ENCODE data around the gene MMADHC.

Gene MMADHC

DNA sequence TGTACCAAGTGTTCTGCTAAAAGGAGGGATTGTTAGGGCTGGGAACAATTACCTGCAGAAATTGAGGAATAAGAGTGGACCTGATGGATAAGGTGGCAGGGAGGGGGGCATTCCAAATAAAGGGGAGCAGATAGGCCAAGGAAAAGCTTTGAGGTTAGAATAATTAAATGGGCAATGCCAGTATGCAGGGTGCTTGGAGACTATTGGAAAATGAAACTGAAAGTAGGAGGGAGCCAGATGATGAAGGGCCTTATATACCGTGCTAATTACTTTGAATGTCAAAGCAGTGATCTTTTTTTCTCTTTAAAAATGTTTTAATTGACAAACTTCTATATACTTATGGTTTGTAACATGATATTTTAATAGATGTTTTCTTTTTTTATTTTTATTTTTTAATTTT is 42.9 kb downstream of the MMADHC start:
- DNase-seq: no peak

GRCh38 chr2:149543845-149544244 is 43.7 kb downstream of the MMADHC start:
- no peak for DNase-seq

DNA sequence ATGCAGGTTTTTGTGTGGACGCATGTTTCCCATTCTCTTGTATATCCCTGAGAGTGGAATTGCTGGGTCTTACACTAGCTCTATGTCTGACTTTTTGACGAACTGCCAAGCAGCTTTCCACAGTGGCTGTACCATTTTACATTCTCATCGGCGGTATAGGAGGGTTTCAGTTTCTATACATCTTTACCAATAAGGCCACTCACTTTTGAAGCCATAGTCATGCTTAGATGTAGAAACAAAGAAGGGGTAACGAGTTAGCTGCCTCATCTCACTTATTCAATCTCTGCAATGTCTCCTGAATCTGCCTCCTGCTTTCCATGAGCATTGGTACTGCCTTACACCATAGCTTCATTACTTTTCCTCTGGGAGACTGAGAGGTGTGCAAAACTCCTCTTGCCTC is 47.4 kb downstream of the MMADHC start:
- no peak for DNase-seq

GRCh38 chr2:149538138-149538833 is 49.3 kb downstream of the MMADHC start:
- DNase-seq: no peak

DNA sequence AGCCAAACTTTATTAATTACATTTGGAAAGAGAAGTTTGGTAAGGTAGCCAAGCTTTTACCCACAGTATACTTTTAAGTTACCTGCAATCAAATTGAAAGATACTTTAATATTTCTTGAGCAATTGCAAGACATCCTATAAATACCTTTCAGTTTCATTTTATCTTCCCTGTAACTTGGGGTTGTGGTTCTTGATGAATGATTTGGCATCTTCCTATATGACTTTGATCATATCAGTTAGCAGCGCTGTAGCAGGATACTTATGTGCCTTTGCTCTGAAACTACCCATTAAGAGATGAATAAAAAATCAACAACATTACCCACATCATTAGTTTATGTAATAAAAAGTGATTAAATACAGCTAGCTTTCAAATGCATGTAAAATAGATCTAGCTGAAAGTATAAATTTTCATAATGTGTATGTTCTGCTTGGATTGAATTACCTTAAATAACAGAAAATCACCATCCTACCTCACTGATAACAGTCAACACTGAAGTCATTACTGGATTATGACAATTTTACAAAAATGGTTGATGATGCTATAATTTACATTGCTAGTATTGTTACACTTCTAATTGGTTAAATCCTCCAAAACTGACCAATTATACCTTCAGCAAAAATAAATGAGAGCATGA is 50.4 kb downstream of the MMADHC start:
- no peak for DNase-seq

DNA sequence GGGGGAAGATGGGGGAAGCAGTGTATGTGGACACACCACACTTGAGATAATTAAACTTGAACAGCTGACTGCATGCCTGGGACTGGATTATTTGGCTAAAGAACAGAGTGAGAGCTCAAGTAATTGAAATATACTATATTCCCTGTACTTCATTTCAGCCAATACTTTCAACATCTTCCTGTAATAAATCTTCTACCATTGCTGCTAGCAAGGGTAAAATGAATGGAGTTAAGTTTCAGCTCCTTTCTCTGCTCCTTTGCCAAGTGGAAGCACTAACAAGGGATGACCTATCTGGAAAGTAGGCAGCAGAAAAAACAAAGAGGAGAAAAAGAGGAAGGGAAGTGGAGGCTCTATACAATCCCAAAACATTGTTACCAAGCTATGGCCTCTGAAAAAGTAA is 50.9 kb downstream of the MMADHC start:
- no peak for DNase-seq

DNA sequence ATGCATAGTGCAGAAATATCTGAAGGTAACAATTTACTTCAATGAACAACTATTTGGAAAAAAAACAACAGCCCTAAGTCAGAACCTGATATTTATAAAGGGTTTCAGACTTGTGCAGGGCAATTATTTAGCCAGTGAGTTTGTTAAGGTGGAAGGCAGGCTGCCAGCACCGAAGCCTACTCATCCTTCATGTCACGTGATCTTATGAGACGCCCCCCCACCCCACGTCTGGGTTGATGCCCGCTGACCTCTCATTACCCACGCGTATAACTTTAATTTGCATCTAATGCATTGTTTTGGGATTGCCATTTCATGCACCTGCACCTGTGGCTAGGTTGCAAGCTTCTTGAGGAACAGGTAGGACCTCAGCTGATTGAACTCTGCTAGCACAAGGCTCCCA is 52.9 kb downstream of the MMADHC start:
- no peak for DNase-seq

DNA sequence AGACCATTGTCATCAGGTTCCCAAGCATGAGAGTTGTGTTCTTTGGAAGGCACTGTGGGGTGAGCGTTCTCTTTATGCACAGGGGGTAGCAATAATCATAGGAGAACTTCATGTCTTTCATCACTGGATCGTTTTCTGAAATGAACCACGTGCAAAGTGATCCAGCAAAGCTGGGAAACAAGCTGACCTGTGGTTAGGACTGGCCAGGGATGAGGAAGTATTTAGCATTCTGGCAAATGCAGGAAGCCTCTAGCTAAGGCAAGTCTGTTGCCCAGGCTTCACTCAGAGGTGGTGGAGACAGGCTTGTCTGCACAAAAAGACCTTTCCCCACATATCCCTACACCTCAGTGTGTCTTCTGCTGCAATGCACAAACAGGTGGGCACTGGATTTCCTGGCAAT is 58.6 kb downstream of the MMADHC start:
- DNase-seq: no peak

DNA sequence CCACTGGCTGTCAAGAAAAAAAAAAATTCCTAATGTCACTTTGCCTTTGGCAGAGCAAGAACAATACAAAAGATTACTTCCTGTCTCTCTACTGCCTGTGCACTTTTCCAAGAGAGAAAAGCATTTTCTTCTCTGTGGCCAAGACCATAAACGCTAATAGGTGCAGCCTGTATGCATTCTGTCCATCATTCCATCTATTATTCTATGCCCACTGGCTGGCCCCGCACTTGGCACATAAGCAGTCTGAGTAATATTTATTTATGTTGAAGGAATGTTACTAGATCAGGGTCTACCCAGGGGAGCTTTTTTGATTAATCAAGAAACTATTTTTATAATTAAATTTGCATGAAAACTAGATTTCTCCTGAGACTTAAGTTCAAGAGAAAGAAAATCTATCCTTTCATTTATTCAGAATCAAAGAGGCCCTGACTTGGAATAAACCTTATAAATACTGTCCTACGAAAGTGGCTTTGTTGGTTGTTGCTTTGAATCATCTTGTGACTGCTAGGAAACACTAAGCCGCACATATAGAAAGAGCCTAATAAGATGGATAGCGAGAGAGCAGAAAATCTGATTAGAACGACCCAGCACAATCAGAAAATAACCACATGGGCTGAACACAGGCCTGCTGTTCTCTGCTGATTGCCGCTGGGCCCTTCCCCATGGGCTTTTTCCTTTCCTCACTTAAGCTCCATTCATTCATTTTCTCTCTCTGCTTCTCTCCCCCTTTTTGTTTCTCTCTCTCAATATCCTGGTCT is 59.4 kb downstream of the MMADHC start:
- DNase-seq: no peak

DNA sequence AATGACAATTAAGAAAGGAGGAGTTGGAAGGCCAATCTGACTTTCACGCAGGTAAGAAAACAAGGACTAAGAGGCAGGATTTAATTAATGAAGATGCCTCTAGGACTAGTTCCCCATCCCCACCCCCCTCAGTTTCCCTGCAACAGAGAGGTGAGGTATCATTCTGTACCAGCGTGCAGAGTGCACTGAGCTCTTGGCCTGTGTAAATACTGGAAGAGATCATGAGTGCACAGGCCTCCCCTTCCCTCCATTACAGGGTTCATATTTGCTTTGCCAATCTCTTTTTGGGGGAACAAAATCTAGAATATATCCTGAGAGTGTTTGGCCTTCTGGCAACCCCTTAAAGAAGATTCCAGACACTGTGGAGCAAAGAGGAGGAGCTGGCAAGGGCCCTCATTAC is 60.9 kb downstream of the MMADHC start:
- no peak for DNase-seq

GRCh38 chr2:149525323-149525722 is 62.3 kb downstream of the MMADHC start:
- DNase-seq: no peak
